HG02970 (cell line): Measurements from ENCODE around the gene ESAM.
A peak's percentile ranks its signal among the peaks of the same experiment; 100 is the strongest.
"Not testable (repeated sequence)": the region's sequence is repeated elsewhere in the genome, so short reads cannot be mapped to it uniquely, and the experiment has no call there.

Experiments used
- ATAC-seq: cut with Tn5 transposase; IDR thresholded peaks from one replicate; pipeline ENCODE4 v1.9.1; 2021; ENCODE audit warnings: mild to moderate bottlenecking, moderate library complexity, moderate number of reproducible peaks; ENCODE audit not compliant: unreplicated experiment, low FRiP score

The ESAM gene

GRCh38 chr11:124776865-124777645, 15.0 kb upstream of the ESAM start:
- ATAC-seq = no peak

- not testable (repeated sequence) for ATAC-seq
Observed at GRCh38 chr11:124770959-124771358, 8.9 kb upstream of the ESAM start.

GRCh38 chr11:124769806-124770774, 8.0 kb upstream of the ESAM start:
- no peak for ATAC-seq

DNA sequence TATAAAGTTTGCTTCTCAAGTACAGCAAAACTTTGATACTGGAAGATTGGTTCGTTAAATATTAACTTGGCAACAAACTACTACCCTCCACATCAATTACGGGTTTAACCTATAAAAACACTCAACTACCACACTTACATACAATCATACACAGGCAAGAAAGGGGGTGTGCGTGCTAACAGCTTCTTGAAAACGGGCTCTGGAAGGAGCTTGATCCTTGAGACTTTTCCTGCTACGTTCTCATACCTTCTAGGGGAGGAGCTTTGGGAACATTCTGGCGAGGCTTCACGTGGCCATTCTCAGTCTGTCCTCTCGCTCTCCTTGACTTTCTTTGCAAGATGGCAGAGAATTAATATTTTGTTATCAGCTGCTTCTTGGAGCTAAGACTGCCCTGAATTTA, 6.8 kb upstream of the ESAM start:
- no peak for ATAC-seq

- no peak for ATAC-seq
Observed at GRCh38 chr11:124766156-124766555, 4.1 kb upstream of the ESAM start.

DNA sequence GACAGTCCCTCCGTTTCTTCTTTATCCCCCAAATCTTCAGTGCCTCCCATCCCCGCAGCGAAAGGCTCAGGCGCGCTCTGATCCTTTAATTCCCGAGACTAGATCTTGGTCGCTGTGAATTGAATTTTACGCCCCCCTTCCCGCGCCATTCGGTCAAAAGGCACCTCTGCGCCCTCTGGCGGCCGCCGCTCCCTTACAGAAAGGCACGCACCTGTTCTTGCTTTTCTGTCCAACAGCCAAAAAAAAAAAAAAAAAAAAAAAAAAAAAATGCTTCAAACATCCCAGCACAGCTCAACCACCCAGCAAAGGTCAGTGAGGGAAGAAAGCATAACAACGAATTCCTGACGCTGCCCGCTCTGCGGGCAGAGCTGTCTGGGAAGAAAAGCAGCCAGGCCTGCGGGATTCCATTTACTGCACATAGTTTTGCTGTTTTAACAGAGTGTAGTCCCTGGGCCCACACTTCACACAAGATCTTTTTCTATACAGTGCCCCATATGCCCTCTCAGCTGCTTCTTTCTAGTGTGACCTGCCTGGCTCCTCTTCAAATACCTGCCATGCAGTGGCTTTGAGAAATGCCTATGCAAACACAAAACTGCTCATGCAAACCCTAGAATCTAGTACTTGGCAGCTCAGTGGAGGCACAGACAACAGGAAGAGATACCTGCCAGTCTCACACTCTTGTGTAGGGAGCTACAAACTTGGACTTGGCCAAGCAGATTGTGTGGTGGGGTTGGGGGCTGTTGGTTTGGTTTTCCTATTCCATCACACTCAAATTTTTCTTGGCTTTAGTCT, 1.3 kb upstream of the ESAM start:
- ATAC-seq = peak; percentile 21

GRCh38 chr11:124762624-124763155, 600 bp upstream of the ESAM start:
- ATAC-seq = peak; percentile 21

- ATAC-seq = no peak
Observed at GRCh38 chr11:124761301-124762104, 587 bp downstream of the ESAM start.

DNA sequence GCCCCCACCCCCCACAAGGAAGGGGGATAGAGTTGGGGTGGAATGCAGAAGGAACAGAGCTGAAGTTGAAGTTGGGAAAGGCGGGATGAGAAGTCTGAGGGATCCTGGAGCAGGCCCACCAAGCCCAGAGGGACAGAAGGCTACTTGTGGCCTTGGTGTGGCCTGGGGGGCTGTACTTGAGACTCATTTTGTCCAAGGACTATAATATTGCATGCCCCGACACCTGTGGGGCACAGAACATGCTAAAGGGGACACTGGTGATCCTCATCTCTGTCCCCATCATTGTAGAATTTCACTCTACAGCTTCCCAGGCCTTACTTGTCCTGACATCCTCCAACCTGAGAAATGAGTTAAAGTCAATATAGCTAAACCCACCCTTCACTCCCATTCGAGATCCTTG, 1.3 kb downstream of the ESAM start:
- ATAC-seq = no peak

DNA sequence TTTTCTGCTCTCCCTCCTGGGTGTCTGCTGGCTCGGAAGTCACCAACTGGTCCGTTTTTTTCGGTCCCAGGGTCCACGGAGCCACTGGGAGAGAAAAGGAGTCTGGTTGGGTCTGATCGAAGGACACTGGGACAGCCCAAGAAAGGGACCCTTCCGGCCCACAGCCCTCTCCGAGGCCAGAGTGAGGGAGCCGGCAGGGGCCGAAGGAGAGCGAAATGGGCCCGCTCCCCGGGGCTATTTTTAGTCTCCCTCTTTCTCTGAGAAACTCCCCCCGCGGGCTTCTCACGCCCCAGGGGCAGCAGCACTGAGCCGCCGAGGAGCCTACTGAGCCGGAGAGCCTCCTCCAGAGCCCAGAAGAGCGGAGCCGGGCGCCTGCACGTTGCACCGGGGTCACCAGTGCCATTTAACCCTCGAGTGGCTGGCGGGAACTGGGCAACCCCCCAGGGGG, 1.9 kb downstream of the ESAM start:
- no peak for ATAC-seq

DNA sequence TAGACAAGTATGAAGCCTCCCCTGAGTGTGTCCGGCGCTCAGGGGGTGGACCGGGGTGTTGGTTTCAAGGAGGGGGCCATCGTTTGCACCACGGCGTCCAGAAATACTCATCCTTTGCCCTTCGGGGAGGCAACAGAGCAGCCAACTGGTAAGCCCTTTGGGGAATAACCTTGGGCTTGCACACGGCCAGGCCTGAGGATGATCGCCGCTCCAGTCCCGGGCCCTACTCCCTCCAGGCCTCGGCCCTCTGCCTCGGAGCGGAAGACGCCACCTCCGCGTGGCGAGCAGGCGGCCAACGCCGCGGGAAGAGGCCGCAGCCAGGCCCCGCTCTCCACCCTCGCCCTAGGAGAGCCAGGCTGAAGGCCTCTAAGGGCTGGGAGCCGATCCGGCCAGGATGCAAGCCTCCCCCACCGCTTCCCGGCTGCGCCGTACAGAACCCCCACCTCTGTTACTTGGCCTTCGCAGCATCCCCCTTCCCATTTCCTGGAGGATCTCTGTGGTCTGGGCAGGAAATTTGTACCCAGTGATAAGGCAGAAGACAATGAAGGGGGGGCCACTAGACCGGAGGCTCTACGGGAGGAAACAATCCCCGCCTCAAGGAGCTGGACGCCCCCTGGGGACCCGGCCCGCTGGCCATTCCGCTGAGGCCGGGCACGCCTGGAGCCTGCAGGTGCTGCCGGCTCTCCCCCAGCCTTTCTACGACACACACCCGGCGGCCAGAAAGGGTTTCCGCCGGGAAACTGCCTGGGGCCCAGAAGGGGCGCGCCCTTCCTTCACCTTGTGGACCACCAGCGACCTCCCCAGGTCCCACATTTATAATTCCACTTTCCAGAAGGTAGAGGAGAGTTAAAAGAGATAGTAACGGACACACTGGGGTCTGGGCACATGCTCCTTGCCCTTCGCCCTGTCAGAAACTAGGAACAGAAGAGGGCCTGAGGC, 2.6 kb downstream of the ESAM start:
- ATAC-seq = no peak

DNA sequence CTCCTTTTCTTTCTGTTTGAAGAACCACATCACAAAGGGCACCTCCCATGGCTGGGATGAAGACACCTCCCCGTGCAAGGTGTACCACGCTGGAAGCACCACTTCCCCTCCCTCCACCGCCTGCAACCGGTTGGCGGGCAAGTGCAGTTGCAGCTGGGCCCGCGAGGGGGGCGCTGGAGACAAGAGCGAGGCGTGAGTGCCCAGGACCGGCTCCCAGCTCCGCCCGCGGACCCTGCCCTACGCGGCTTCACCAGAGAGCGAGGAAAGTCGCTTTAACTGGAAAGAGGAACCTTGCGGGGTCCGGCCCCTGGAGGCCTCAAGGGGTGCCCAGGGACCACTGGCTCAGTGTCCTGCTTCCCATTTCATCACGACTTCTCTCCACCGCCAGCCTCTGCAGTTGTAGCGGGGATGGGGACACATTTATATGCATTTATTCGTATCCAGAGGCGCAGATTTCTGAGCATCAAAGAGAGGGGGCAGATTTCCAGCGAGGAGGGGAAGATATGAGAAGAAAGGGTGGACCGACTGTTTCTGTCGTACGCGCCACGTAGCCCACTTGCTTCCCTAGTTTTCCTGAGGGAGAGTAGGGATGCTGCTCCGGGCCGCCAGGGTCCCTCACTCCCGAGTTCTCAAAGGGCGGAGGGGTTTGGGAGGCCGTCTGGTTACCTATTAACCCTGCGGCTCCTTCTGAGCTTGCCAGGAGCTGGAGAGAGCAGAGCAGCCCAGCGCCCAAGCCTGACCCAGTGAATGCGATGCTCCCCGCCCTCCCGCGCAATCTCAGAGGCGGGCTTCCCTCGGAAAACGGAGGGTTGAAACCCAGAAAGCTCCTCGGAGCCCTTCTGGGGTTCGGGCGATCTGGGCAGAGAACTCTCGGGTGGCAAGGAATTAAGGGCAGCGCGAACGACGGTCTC, 3.5 kb downstream of the ESAM start:
- ATAC-seq = peak; percentile 44

DNA sequence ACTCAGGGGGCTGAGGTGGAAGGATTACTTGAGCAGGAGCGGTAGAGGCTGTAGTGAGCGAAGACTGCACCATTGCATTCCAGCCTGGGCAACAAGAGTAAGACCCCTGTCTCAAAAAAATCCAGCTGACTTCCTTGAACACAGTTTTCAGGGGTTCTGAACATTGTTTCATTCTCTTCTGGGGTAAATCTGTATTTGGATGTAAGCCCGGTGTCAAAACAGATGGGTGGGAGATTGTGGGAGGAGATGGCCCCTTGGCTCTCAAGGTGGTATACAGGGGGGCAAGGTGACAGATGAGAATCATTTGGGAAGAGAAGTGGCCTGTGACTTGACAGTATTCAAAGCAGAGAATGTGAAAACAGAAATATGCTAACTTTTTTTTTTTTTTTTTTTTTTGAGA, 4.8 kb downstream of the ESAM start:
- ATAC-seq = no peak

DNA sequence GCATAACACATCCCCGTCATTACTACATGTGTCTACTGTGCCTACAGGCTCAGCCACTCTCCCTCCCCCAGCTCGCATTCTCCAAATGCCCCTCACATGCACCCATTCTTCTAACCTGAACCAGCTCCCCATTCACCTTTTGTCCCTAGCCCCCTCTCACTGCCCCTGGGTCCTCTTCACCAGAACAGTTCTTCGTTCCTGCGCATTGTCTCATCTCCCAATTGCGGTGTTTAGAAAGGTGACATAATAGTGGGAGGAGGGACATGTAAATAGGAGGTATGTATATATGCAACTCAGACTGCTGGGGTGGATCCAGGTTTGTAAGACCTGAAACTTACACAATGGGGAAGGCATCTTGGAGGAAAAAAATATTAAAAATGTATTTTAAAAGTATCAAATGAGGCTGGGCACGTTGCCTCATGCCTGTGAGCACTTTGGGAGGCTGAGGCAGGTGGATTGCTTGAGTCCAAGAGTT, 5.3 kb downstream of the ESAM start:
- no peak for ATAC-seq

DNA sequence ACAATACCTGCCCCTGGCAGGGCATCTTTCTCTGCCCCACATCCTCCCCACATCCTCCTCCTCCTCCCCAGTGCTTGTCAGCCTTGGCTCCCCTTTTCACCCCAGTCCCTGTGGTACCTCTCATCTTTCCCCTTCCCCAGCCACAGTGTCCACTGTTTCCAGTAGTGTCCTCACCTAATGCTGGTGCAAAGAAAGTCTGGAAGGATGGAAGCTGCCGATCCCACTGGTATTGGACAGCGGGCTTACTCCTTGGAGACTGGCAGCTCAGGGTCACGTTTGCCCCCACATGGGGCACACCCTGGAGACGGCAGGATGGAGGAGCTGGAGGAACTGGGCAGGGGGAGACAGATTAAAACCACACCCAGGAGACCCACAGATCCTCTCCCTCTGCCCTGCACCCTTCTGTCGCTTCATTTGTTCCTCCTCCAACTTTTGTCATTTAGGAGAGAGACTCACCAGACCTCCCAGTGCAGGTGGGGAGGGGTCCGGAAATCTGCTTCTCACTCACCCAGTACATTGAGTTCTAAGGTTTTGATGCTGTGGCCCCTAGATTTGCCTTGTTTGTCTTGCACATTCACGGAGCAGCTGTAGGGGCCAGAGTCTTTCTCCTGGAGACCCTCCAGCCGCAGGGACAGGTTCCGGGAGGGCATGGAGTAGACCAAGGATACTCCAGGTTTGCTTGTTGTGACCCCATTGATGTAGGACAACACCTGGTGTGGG, 5.9 kb downstream of the ESAM start:
- ATAC-seq = no peak

DNA sequence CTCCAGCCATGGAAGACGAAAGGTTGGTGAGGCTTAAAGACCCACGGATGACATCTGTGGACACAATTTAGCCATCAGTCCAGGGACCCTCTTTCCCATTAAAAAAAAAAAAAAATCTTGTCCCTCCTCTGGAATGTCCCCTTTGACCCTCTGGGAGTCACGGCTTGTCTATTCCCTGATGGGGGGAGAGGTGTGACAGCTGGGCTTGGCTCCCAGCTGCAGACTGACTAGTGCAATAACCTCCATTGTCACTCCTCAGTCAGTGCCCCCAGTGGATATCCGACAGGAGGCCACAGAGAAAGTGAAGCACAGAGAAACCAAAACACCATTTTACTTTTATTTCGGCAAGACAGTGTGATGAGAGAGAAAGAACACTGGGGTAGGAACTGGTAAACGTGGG, 7.4 kb downstream of the ESAM start:
- ATAC-seq = no peak

GRCh38 chr11:124754309-124754708, 7.8 kb downstream of the ESAM start:
- ATAC-seq = no peak
